MM.1S (cell line): ENCODE measurements around the gene DSCAM.

Source experiments
- CTCF ChIP-seq: fragments of 300-600 bp; sonication (generic); IDR thresholded peaks from 2 replicates; pipeline ENCODE4 v1.5.1; 2016; ENCODE audit warnings: antibody characterized with exemption, low read length, mixed read lengths
- EZH2 ChIP-seq: fragments of 300-600 bp; sonication (generic); optimal IDR thresholded peaks from 2 replicates; pipeline ENCODE3; 2017; ENCODE audit warnings: low read depth, mild to moderate bottlenecking, antibody characterized with exemption, low read length, mixed read lengths

GRCh38 chr21:40215941-40216340 is 631.0 kb downstream of the DSCAM start:
- TF ChIP-seq CTCF, result no peak
- TF ChIP-seq EZH2, result no peak
